ENCODE results near the gene SLC34A1.
"Not testable (repeated sequence)": the region's sequence is repeated elsewhere in the genome, so short reads cannot be mapped to it uniquely, and the experiment has no call there.

The SLC34A1 gene

GRCh38 chr5:177384134-177384533 lies at the start of gene SLC34A1:
SLC34A1 (plus strand) TSS chr5:177384434; CDS start chr5:177385742, 1,308 bp downstream.
- no peak for FAIRE-seq

- no peak for FAIRE-seq
These were observed 49.2 kb upstream of the SLC34A1 start for GRCh38 chr5:177334781-177335700.

DNA sequence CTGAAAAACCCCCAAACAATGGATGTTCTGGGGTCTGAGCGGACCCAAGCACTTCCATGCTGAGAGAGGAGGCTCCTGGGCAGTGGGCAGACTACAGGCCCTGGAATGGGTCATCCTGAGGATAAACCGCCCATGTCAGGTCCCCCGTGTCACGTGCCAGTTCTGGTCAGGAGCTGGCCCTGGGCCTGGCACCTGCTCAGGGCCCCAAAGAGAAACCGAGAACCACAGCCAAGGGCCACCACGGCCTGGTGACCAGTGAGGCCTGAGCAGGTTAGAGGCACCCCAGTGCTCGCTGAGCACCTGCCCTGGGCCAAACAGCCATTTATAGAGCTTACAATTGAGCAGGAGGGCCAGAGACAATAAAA lies 48.6 kb upstream of the SLC34A1 start:
- FAIRE-seq = no peak

GRCh38 chr5:177336112-177336511 lies 48.1 kb upstream of the SLC34A1 start:
- FAIRE-seq = no peak

- FAIRE-seq = no peak
These were observed 47.4 kb upstream of the SLC34A1 start for GRCh38 chr5:177336603-177337494.

DNA sequence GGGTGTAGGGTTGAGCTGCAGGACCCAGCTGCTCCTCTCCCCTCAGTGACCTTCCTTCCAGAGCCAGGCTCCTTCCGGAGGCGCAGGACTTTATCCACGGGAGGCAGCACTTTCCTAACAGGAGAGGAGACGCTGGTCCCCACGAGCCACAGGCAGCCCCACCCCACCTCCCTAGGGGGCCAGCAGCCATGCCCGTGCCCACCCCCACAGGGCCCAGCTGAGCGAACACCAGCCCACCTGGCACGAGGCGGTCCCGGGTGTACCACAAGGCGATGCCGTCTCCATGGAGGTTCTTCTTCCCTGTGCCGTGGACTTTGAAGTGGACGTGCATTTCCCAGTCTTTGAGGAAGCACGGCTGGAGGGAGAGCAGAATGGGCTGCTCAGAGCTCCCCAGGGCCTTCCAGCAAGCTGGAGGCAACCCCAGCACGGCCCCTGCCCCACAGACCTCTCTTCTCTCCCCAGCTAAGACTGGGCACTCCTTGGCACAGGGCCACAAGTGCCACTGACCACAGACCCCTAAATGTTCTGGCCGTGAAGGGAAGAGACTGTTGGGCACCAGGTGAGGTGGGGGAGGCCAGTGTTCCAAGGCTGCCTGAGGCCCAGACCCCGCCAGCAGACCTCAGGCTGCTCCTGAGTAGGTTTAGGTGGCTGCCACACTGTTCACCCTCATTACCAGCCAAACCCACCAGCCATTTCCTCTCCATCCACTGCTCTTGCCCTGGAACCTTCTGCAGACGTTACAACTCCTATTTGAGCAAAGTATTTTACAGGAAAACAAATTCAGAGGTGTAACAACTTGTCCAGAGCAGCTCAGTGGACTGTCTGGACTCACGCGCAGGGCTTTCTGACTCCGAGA lies 45.8 kb upstream of the SLC34A1 start:
- FAIRE-seq = no peak

- FAIRE-seq = no peak
These were observed 45.1 kb upstream of the SLC34A1 start for GRCh38 chr5:177339107-177339638.

DNA sequence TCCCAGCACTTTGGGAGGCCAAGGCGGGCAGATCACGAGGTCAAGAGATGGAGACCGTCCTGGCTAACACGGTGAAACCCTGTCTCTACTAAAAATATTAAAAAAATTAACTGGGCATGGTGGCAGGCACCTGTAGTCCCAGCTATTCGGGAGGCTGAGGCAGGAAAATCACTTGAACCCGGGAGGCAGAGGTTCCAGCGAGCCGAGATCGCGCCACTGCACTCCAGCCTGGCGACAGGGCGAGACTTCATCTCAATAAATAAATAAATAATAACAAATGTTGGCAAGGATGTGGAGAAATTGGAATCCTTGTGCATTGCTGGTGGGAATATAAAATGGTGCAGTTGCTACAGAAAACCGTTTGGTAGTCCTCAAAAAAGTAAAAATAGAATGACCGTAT lies 41.2 kb upstream of the SLC34A1 start:
- not testable (repeated sequence) for FAIRE-seq

GRCh38 chr5:177343777-177344176 lies 40.5 kb upstream of the SLC34A1 start:
- no peak for FAIRE-seq

DNA sequence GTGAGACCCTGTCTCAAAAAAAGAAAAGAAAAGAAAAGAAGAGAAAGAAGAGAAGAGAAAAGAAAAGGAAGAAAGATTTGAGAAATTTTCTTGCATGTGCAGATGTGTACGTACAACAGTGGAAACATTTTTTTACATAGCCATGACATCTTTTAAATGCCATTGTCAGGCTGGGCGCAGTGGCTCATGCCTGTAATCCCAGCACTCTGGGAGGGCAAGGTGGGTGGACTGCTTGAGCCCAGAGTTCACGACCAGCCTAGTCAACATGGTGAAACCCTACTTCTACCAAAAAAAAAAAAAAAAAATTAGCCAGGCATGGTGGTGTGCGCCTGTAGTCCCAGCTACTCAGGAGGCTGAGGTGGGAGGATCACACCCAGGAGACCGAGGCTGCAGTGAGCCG lies 39.3 kb upstream of the SLC34A1 start:
- FAIRE-seq = no peak

DNA sequence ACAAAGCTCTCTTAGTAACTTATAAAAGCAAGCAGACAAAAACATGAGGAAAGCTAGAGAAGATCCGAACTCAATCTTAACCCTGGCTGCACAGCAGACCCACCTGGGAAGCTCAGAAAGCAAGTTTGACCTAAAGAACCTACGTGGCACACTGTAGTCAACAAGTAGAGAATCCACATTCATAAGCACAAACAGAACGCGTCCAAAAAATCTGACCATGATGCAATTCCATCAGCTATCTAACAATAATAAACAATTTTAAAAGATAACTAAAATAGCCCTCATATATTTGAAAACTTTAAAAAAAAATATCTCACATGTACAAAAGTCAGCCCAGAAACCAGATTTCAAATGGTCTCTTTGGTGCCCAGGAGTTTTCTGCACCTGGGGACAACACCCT lies 37.4 kb upstream of the SLC34A1 start:
- FAIRE-seq = no peak

GRCh38 chr5:177347699-177348098 lies 36.5 kb upstream of the SLC34A1 start:
- no peak for FAIRE-seq

DNA sequence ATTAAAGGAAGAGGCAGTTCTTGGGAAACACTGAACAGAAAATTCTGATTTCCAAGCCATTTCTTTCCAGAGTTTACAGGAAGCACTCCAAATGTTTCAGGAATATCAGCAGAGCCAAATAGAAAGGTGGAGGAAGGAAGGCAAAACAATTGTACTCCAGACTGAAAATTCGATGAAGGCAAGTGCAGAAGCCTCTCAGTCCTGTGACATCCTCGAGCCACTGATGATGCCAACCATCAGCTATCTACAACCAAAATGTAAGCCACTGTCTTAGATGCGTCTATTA lies 34.9 kb upstream of the SLC34A1 start:
- FAIRE-seq = no peak

- no peak for FAIRE-seq
These were observed 34.5 kb upstream of the SLC34A1 start for GRCh38 chr5:177349762-177350161.

- FAIRE-seq = no peak
These were observed 33.4 kb upstream of the SLC34A1 start for GRCh38 chr5:177350776-177351391.

GRCh38 chr5:177351392-177352329 lies 32.6 kb upstream of the SLC34A1 start, which contains the start of gene LMAN2:
LMAN2 (minus strand) TSS chr5:177351668; CDS start chr5:177351647, 21 bp downstream.
- FAIRE-seq = no peak

DNA sequence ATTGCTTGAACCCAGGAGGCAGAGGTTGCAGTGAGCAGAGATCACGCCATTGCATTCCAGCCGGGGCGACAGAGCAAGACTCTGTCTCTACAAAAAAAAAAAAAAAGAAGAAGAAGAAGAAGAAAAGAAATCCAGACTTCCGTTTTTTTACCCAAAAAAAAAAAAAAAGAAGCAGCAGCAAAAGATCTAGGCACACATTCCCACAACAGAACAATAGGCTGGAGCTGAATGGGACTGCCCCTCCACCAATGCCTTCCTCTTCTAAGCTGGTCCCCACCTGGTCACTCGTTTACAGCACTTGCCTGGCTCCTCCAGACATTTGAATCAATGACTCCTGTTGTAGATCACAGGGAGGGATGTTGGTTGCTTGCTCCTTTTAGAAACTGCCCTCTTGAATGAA lies 31.1 kb upstream of the SLC34A1 start:
- no peak for FAIRE-seq

DNA sequence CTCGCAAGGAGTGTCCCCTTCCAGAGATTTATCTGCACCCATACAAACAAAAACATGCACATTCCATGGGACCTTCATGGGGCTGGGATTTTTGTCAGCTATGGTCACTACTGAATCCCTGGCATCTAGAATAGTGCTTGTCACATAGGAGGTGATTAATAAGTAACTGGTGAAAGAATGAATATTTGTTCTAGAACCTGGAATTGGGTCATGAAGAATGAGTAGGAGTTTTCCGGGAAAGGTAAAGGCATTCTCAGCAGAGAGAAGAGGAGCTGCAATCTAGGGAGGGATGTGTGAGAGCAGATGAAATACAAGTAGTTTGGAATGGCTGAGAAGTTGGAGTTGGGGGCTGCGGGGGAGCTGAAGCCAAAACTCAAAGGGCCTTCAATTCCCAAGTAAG lies 30.0 kb upstream of the SLC34A1 start:
- no peak for FAIRE-seq

DNA sequence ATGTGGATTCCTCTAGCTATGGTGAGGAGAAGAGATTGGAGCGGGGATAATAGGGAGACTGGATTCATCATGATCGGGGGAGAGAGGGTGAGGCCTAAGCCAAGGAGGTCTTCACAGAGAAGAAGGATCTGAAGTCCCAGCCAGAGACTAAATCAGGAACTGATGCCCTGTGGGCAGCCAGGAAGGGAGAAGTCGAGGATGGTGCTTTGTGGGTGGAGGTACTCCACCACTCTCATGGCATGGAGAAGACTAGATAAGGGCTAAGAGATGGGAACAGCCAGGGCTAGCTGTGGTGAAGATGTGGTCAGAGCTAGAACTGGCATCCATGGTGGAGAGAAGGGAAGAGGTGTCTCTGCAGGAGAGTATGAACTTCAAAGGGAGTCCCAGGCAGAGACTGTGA lies 29.5 kb upstream of the SLC34A1 start:
- FAIRE-seq = no peak

DNA sequence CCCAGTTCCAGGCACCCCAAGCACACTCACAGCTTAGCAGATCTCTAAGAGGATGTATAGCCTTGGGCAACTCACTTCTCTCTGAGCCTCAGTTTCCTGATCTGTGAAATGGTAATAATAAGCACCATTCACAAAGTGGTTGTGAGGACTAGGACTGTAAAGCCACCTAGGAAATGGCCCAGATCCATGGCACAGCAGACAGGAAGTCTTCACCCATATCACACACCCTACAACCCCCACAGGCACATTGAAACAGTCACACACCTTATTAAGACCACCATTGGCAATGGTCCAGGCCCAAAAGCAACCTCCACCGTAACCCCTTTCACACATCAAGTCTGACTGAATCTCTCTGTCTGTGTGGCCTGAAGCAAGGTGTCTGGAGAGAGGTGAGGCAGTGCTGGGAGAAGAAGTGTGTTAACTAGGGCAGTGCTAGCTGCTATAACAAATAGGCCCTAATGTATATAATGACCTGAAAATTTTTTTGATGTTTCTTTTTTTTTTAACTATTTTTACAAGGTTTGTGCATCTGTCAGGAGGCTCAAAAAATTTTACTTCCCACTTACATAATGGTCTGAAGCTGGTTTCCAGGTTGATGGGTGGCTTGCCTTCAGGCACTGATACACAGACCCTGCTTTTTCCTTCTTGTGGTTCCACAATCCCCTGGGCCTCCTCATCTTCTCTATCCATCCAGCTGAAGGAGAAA lies 28.9 kb upstream of the SLC34A1 start:
- FAIRE-seq = no peak

GRCh38 chr5:177355868-177356168 lies 28.4 kb upstream of the SLC34A1 start:
- FAIRE-seq = no peak

All from islet of Langerhans (tissue), 1 donor.